ENCODE results near the gene PIM1. TPM values are rescaled to one million over a fixed set of nuclear protein-coding genes. Genes with fewer than 3 reads are reported as not detected.

The PIM1 gene
- polyA plus RNA-seq, 1 of the 3 experiments (the other 2 are of a cell fraction): 33.9 TPM

DNA sequence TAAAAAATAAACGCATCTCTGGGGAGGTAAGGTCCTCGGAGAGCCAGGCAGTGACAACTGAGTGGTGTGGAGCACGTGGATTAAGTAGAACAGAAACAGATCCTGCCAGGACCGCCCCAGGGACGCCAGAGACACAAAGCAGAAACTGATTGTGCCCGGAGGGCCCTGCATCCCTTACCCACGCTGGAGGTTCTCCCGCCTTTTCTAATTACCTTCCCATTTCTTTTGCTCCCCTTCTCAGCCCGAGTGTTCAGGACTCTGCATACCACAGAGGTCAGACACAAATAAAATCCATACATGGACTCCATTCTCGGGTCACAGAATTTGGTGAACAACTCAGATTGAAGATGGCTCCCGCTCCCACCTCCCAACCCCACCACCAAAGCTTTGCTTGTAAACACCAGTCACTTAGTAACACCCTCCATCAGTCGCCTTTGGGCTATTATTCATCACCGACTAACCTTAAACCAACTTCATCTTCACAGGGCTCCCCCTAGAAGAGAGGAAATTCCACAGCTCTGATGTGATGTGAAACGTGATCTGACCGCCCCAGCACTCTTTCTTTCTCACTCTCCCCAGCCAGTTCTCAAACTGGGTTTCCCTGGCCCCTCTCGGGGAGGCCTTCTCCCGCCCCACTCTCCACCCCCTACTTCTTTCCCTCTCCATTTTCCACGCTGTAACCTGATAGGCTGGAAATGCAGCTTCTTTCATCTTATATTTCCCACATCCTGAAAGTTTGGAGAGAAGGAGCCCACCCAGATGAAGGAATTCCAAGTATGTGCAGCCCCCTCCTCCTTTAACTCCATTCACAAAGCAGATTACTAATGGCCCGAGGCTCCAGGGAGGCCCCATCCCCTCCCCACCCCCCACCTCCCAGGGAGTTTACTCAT lies 32.5 kb upstream of the PIM1 start (continued):
- TF ChIP-seq TAF1 (IDR thresholded peaks at IDR 0.05; ENCODE audit: borderline replicate concordance, low read depth, low read length) (peak; percentile 50; the same call in 1 of the 2 replicates), YY1 (IDR thresholded peaks at IDR 0.05; ENCODE audit: low read depth) (peak; percentile 55; the same call in 1 of the 2 replicates), SMC3 (IDR thresholded peaks at IDR 0.05; ENCODE audit: low read depth, low read length) (0 out of 2 replicates have a peak, but pooled peaks have one; percentile 3), RAD21 (IDR thresholded peaks at IDR 0.05; ENCODE audit: low read length) (no peak), GABPA (IDR thresholded peaks at IDR 0.05; ENCODE audit: low read depth) (no peak; the same call in 1 of the 2 replicates), ELF1 (IDR thresholded peaks at IDR 0.05) (peak; percentile 30; the same call in 1 of the 2 replicates), TCF12 (IDR thresholded peaks at IDR 0.05) (peak; percentile 77), FOXJ3 (CRISPR knock-in tag; IDR thresholded peaks at IDR 0.05) (no peak), GATA2 (CRISPR knock-in tag; IDR thresholded peaks at IDR 0.05) (no peak), NRF1 (IDR thresholded peaks at IDR 0.05; ENCODE audit: low read depth, low read length) (no peak), POLR2AphosphoS5 (IDR thresholded peaks at IDR 0.05; ENCODE audit: low read depth, low read length) (peak; percentile 48), MEF2A (IDR thresholded peaks at IDR 0.05; ENCODE audit: borderline replicate concordance, low read depth) (peak; percentile 69; the same call in 1 of the 2 replicates), SIN3A (IDR thresholded peaks at IDR 0.05; ENCODE audit: borderline replicate concordance, low read depth, low read length) (peak; percentile 69; the same call in 1 of the 2 replicates), RCOR1 (IDR thresholded peaks at IDR 0.05; ENCODE audit: low read length) (no peak), FOXM1 (IDR thresholded peaks at IDR 0.05; ENCODE audit: low read depth) (no peak), RFX5 (IDR thresholded peaks at IDR 0.05; ENCODE audit: low read length) (no peak), RXRA (IDR thresholded peaks at IDR 0.05; ENCODE audit: borderline replicate concordance, low read depth) (peak; percentile 90), TEAD4 (IDR thresholded peaks at IDR 0.05; ENCODE audit: borderline replicate concordance, insufficient read depth) (peak; percentile 78), MXI1 (IDR thresholded peaks at IDR 0.05; ENCODE audit: low read depth, low read length) (no peak)
- TF ChIP-seq, protein P1, sequence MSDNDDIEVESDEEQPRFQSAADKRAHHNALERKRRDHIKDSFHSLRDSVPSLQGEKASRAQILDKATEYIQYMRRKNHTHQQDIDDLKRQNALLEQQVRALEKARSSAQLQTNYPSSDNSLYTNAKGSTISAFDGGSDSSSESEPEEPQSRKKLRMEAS (IDR thresholded peaks at IDR 0.05; ENCODE audit: low read depth): peak; percentile 40
- TF ChIP-seq, protein P2, sequence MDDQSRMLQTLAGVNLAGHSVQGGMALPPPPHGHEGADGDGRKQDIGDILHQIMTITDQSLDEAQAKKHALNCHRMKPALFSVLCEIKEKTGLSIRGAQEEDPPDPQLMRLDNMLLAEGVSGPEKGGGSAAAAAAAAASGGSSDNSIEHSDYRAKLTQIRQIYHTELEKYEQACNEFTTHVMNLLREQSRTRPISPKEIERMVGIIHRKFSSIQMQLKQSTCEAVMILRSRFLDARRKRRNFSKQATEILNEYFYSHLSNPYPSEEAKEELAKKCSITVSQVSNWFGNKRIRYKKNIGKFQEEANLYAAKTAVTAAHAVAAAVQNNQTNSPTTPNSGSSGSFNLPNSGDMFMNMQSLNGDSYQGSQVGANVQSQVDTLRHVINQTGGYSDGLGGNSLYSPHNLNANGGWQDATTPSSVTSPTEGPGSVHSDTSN (IDR thresholded peaks at IDR 0.05): peak; percentile 79
- TF ChIP-seq, protein P3, sequence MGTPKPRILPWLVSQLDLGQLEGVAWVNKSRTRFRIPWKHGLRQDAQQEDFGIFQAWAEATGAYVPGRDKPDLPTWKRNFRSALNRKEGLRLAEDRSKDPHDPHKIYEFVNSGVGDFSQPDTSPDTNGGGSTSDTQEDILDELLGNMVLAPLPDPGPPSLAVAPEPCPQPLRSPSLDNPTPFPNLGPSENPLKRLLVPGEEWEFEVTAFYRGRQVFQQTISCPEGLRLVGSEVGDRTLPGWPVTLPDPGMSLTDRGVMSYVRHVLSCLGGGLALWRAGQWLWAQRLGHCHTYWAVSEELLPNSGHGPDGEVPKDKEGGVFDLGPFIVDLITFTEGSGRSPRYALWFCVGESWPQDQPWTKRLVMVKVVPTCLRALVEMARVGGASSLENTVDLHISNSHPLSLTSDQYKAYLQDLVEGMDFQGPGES (IDR thresholded peaks at IDR 0.05; ENCODE audit: low read depth, low read length): no peak
- TF ChIP-seq, protein P4, sequence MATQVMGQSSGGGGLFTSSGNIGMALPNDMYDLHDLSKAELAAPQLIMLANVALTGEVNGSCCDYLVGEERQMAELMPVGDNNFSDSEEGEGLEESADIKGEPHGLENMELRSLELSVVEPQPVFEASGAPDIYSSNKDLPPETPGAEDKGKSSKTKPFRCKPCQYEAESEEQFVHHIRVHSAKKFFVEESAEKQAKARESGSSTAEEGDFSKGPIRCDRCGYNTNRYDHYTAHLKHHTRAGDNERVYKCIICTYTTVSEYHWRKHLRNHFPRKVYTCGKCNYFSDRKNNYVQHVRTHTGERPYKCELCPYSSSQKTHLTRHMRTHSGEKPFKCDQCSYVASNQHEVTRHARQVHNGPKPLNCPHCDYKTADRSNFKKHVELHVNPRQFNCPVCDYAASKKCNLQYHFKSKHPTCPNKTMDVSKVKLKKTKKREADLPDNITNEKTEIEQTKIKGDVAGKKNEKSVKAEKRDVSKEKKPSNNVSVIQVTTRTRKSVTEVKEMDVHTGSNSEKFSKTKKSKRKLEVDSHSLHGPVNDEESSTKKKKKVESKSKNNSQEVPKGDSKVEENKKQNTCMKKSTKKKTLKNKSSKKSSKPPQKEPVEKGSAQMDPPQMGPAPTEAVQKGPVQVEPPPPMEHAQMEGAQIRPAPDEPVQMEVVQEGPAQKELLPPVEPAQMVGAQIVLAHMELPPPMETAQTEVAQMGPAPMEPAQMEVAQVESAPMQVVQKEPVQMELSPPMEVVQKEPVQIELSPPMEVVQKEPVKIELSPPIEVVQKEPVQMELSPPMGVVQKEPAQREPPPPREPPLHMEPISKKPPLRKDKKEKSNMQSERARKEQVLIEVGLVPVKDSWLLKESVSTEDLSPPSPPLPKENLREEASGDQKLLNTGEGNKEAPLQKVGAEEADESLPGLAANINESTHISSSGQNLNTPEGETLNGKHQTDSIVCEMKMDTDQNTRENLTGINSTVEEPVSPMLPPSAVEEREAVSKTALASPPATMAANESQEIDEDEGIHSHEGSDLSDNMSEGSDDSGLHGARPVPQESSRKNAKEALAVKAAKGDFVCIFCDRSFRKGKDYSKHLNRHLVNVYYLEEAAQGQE (IDR thresholded peaks at IDR 0.05; ENCODE audit: low read depth, low read length): peak; percentile 64
- TF ChIP-seq, protein P5, sequence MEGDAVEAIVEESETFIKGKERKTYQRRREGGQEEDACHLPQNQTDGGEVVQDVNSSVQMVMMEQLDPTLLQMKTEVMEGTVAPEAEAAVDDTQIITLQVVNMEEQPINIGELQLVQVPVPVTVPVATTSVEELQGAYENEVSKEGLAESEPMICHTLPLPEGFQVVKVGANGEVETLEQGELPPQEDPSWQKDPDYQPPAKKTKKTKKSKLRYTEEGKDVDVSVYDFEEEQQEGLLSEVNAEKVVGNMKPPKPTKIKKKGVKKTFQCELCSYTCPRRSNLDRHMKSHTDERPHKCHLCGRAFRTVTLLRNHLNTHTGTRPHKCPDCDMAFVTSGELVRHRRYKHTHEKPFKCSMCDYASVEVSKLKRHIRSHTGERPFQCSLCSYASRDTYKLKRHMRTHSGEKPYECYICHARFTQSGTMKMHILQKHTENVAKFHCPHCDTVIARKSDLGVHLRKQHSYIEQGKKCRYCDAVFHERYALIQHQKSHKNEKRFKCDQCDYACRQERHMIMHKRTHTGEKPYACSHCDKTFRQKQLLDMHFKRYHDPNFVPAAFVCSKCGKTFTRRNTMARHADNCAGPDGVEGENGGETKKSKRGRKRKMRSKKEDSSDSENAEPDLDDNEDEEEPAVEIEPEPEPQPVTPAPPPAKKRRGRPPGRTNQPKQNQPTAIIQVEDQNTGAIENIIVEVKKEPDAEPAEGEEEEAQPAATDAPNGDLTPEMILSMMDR (IDR thresholded peaks at IDR 0.05): no peak
